ENCODE measurements around the gene HHLA2.

HHLA2 gene

GRCh38 chr3:108416111-108416869 is 119.9 kb downstream of the HHLA2 start:
- DNase-seq (ENCODE audit: low read depth in 1 of 2, low spot score in 1 of 2) = no peak

- no peak for DNase-seq (ENCODE audit: low read depth in 1 of 2, low spot score in 1 of 2)
Observed at GRCh38 chr3:108420926-108421325, 124.6 kb downstream of the HHLA2 start.

Data from activated T-helper 1 cell treated with anti-CD3 and anti-CD28 coated beads, Interleukin-2, amount 50 U/mL, for 16 hours (primary cell).